Stimulated activated CD4-positive, alpha-beta T cell treated with anti-CD3 and anti-CD28 coated beads, Interleukin-1b, Interleukin-23, amount 100 ng/mL, for 24 hours (primary cell): ENCODE results near the gene BABAM1.

ENCODE experiments used
- DNase-seq, 4 experiments: peaks; one replicate each; pipeline ENCODE4 v3.0.0-alpha.2; 2020; ENCODE audit warnings: low read depth in 4 of 4, low spot score in 1 of 4

The BABAM1 gene

DNA sequence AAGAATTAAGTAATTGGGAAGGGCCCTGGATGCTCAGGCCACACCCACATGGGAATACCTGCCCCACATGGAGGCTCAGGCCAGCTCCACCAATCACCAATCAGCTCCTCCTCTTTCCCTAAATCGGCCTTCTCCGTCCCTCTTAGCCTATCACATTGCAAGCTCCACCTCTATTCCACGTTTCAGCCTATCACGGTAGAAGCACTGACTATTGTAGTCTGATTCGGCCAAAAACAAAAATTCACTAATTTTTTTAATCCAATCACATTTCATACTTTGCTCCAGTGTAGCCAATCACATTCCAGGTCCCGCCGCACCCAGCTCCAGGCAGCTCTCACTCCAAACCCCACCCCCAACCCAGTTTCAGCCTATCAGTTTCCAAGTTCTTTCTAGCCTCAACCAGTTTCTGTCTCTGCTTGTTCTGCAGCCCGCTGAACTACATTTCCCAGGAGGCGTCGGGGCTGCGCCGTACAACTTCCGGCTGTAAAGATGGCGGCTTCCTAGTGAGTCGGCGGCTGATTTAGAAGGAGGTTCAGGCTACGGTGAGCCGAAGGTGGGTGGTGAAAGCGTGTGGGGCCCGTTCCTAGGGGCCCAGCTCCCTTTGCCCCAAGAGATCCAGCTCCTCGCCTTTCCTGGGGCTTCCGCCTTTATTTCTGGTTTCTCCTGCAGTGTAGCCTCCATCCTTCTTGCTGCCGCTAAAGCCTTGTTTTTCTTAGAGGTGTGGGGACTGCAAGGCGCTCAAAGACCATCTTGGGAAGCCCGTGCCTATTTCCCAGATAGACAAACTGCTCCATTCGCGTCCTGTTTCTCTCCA is at the start of gene BABAM1:
BABAM1 (plus strand) TSS at position 469 of the 814 bp plus-strand sequence. CDS start 1,364 bp downstream, outside the sequence.
- peak; percentile 82 to 95 (median 88) for DNase-seq

DNA sequence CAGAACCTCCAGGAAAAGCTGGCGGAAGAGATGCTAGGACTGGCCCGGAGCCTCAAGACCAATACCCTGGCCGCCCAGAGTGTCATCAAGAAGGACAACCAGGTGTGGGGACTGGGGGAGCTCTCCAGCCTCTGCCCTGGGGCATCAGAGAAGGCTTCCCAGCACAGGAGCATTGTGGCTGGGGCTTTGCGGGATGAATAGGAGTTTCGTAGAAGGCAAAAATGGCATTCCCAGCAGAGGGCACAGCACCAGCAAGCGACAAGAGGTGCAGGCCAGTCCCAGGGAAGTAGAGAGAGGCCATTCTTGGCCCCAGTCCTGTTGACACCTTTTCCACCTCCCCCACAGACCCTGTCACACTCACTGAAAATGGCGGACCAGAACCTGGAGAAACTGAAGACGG is 48.0 kb upstream of the BABAM1 start:
- DNase-seq, result no peak

DNA sequence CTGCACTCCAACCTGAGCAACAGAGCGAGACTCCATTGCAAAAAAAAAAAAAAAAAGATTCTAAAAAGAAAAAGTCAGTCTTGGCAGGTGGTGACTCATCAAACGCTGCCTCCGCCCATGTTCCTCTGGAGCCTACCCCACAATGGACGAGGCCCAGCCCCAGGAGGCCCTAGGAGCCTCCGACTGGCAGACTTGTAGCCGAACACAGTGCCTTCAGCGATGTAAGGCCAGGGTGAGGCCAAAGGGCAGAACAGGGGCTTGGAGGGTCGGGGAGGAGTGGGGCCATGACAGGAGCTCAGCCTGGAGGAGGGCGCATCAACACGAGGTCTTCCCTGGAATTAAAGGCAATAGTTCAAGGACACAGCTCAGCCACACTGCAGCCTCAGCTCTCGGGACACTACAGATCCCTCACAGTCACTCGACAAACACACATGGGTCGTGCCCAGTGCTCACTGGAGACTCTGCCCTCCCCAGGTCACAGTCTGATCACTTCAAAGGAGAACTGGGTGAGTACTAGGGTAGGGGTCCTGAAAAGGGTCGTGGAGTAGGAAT is 47.0 kb upstream of the BABAM1 start:
- no peak for DNase-seq

DNA sequence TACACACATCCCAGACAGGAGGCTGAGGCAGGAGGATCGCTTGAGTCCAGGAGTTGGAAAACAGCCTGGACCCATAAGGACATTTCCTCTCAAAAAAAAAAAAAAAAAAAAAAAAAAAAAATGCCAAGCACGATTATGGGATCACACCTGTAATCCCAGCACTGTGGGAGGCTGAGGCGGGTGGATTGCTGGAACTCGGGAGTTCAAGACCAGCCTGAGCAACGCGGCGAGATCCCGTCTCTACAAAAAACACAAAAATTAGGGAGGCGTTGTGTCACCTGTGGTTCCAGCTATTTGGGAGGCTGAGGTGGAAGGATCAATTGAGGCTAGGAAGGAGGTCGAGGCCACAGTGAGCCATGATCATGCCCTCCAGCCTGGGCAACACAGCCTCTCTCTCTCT is 42.2 kb upstream of the BABAM1 start:
- no peak for DNase-seq

DNA sequence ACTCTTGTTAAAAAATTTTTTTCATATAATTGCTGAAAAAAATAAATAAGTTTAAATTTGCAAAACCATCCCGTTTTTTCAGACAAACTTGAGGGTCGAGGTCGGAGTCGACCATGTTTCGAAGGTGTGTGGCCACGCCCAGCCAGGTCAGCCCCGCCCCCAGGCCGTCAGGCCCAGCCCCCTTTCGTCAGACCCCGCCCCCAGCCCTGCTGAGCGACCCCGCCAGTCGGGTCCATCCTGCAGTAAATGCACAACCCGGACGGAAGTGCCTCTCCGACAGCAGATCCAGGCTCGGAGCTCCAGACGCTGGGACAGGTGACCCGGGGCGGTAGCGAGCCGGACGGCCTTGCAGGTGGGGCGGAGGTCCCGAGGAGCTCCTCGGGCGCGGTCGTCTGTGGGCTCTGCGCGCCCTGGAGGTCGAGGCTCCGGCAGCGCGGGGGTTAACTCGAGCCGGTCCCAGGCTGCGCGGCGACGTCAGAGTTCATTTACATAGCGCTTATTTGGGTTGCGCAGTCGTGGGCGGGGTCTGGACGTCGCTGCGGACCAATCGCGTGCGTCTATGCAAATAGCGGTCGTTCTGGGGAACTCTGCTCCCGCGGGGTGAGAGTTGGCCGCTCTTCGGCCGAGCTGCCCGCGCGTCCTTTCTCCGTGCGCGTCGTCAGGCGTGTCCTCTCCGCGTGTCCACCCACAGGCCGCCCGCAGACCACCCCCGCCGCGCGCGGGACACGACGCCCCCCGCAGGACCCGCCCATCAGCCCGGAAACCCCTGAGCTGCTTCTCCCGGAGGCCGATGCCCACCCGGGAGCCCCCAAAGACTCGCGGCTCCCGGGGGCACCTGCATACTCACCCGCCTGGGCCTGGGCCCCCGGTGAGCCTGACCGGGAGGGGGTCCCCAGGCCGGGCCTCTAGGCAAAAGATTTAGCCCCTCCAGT is 41.0 kb upstream of the BABAM1 start, which contains the start of gene OCEL1:
OCEL1 (plus strand) TSS at position 225 of the 932 bp plus-strand sequence; CDS start at position 247, 22 bp downstream.
- DNase-seq, result peak; percentile 94 to 97 (median 94)

DNA sequence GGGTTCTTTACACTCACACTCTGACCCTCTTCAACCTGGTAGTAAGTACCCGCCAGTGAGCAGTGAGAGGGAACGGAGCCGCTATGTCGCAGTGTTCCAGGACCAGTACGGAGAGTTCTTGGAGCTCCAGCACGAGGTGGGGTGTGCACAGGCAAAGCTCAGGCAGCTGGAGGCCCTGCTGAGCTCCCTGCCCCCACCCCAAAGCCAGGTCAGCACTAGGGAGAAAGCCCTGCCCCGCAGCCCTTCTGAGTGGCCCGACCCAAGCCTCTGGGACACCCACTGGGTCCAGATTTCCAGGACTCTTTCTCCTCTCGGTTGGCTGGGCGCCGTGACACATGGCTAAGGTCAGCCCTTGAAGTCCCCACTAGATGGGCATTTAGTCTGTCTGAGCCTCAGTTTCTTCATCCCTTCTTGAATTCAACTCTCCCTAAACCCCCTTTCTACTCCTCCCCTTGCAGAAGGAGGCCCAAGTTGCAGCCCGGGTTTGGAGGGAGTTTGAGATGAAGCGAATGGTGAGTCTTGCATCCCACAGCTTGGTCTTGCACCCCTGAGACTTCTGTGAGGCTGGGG is 39.4 kb upstream of the BABAM1 start:
- no peak for DNase-seq

DNA sequence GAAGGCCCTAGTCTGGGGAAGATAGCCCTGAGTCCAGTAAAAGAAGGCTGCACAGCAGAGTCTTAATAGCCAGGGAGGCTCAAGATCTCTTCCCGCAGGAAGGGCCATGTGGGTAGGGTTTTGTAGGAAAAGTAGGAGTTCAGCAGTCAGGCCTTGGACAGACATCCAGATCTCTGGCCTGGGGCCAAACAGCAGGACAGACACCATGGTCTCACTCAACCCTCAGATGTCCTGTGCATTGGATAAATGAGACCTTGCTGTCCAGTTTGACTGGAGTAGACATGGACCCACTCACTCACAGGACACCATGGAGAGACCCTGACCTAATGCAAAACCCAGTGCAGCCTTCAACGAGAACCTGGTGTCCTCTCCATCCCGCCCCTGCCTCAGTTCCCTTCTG is 37.4 kb upstream of the BABAM1 start:
- DNase-seq, result no peak

DNA sequence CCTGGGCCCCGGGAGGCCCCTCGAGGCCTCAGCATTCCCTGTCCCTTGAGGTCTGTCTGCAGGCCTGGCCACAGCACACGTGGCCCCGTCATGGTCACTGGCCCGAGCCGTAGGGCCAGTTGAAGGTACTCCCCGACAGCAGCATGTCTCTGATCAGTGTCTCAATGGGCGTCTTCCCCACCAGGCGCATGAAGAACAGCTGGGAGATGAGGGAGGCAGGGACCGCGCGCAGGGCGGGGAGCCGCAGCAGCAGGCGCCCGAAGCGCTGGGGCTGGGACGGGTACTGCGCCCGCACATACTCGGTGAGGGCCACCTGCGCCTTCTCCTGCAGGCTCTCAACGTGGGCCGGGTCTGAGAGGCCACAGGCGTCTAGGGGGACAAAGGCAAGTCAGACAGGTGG is 35.0 kb upstream of the BABAM1 start:
- no peak for DNase-seq

DNA sequence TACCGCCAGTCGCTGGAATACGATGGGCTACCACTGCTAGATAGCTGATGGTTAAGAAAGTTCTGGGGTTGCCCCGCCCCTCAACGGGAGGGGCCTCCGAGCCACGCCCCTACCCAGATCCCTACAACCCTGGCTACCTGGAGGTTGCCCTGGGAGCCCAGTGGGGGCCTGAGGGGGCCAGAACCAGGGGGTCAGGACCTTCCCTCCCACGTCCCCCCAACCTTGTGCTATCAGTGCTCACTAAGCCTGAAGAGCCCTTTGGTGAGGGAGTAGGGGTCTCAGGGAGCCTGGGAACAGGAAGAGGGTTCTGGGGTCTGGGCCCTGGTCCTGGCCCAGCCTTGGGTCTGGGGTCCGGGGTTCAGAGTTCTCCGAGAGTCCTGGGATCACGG is 32.3 kb upstream of the BABAM1 start:
- peak in 3 of 4 experiments; percentile 45 to 56 (median 53) for DNase-seq

DNA sequence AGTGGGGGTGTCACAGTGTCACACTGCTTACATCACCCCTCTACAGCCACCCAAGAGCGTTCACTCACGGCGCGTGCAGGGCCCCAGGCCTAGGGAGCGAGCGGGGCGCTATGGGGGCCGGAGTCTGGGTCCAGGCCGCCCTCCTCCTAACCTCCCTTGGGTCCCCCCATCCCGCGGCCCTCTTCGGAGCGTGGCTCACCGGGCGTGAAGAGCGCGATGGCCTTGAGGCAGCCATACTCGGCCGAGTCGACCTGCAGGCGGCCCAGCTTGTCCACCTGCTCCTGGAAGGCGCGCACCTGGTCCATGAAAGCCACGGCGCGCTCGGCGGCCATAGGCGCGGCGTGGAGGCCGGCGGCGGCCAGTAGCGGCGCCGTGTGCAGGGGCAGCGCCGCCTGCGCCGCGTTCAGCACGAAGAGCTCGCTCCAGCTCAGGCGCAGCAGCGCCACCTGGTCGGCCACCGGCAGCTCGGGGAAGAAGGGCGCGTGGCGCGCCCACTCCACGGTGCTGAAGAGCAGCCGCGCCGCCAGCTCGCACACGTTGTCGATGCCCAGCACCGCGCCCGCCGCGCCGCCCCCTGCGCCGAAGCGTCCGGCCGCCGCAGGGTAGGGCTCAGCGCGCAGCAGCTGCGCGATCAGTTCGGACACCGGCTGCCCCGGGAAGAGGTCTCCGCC is 31.8 kb upstream of the BABAM1 start:
- DNase-seq, result peak in 2 of 4 experiments; percentile 49 to 58

DNA sequence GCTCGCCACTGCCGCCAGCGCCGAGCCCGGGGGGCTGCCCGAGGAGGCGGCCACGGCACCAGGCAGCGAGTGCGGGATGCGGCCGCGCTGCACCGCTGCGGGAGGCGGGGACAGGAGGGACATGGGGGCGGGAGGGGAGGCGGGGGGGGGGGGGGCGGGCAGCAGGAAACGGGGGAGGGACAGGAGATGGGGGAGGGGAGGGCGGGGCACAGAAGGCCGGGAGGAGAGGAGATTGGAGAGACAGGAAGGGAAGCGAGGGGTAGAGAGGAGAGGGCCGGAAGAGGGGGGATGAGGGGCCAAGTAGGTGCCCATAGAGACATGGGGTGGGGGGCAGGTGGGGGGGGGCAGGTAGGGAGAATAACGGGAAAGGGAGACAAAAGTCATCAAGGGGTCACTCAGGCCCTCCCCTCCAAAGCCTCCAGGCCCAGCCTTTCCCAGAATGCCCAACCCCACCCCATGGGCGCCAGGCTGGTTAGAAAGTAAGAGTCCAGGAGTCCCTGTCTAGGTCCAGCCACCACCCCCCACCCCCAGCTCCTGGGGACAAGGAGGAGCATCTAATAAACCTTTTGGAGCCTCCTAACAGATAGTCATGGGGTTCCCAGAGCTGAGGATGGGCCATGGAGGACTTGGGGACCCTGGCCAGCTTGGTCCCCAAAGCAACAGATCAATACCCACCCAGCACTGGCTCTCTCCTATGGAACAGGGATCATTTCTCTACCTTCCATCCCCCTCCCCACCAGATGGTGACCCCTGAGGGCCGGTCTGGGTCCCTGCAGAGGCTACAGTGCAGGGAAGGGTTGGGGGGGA is 31.1 kb upstream of the BABAM1 start:
- no peak for DNase-seq

DNA sequence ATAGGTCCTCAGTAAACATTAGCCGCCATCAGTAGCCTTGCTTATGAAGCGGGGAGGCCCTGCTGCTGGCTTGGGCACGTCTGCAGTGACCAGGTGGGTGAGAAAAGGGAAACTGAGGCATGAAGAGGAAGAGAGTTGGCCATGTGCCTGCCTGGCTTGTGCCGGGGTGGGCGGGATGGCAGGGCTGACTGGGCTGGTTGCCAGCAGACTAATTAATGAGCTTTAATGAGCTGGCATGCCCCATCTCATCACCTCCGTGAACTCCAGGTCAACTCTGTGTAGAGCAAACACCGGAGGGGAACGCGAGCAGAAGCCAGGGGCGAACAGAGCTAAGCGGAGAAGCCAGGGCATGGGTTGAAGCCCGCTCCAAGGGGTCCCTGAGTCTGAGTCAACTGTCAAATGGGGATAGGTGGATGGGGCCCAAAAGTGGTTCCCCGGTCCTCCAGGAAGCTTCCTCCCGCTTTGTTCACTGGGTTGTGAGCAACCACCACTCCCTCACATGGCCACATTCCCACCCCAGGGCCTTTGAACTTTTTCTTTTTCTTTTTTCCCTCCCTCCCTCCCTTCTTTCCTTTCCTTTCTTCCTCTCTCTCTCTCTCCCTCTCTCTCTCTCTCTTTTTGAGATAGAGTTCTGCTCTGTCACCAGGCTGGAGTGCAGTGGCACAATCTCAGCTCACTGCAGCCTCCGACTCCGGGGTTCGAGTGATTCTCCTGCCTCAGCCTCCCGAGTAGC is 30.3 kb upstream of the BABAM1 start:
- no peak for DNase-seq

DNA sequence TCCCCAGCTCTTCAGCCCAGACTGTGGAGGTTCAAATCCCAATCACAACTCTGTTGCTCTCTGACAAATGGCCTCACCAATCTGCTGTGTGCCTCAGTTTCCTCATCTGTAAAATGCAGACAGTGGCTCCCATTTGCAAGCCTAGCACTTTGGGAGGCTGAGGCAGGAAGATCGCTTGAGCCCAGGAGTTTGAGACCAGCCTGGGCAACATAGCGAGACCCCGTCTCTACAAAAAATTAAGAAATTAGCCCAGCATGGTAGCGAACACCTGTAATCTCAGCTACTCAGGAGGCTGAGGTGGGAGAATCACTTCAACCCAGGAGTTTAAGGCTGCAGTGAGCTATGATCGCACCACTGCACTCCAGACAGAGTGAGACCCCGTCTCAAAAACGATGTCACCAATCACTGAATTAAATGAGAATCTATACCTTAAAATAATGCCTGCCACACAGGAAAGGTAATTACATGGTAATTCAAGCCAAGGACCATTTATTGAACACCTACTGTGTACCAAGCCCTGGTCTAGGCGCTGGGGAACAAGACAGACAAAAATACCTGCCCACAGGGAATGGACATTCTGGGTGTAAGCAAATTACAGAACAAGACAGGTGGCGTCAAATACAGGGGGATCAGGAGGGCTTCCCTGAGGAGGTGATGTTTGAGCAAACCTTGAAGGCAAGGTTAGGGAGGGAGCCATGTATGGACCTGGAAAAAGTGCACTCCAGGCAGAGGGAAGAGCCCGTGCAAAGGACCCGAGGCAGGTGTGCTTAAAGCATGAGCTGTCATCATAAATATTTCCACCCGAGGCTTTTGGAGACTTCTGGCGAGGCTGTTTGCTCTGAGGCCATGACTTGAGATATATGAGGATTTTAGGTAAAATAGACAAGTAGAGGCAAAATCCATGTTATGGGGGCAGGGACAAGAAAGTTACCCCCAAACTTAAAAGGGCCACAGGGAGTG is 29.2 kb upstream of the BABAM1 start:
- no peak for DNase-seq

DNA sequence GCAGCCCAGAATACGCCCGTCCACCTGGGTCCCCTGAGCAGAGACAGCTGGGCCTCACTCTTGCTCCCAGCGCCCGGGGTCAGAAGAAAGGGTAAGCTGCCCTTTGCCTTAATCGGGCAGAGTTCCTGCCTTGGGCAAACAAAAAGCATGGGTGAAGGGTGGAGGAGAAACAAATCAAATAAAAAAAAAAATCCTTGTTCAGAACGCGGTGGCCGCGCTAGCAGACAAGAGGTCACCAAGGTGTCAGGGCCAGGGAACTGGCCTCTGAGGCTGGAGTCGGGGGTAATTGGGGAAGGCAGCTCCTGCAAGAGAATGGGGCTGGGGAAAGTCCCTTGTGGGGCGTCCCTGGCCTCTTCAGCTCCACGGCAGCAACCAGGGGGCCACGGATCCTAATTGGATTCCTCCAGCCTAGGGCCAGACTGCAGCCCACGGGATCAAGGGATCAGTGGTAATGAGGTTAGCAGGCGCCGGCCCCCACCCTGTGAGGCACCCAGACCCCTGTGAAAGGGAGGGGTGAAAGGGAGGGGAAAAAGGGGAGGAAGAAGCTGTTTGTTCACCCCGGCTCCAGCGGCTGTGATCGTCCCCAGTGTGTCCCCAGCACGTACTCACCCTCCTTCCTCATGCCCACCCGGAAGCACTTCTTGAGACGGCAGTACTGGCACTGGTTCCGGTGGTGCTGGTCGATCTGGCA is 27.0 kb upstream of the BABAM1 start:
- no peak for DNase-seq

DNA sequence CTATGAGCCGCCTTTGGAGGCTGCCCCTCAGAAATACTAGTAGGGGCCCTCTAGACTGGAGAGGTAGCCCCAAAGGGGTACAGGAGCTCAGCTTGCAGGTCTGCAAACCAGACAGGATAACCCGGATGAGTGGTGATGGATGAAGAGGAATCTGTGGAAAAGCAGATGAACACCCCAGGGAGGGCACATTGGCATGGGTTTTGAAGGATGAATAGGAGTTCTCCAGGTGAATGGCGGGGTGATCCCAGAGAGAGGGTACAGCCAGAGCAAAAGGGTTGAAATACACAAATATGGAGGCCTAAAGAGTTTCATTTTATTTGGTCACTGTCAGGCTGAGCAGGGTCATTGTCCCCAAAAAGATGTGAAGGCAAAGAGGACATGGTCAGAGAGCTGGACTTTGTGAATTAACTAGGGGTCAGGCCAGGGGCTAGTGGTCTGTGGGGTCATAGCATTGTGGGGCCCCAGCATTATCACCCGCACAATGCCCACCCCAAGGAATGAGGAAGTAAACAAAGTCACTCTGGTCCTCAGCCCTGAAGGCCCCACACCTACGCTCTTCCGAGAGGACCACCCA is 26.3 kb upstream of the BABAM1 start:
- no peak for DNase-seq

DNA sequence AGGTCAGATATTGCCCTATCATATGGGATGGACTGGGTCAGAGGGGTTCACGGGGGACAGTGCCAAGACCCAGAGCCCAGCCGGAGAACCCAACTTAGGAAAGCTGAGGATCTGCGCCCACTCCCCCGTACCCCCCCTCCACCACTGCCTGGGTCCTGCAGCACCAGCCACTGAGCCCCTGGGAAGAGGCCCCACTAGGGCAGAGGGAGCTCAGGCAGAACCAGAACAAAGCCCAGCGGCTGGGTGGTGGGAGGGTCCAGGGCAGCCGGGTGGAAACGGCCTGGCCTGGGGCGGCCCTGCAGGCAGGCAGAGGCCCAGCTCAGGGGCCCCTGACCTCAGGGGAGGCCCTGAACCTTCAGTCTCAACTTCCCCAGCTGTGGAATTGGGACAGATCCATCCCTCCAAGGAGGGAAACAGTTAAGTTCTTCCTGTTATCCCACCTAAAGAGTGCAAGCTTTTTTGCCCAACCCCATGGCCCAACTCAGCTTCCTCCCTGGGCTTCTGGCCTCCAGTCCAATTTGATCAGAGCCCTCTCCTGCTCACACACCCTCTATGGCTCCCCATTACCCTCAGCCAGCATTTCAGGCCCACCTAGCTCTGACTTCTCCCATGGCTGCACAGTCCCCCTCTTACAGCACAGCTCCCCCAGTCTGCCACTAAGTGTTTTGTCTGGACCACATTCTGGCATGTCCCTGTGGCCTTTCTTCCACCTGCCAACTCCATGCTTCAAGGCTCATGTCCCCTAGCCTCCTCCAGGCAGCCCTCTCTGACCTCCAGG is 24.6 kb upstream of the BABAM1 start:
- DNase-seq, result no peak
